HG02642 (cell line): ENCODE data around the gene TCEANC.
"Not testable (repeated sequence)": the region's sequence is repeated elsewhere in the genome, so short reads cannot be mapped to it uniquely, and the experiment has no call there.

Experiments
- ATAC-seq: cut with Tn5 transposase; IDR thresholded peaks from one replicate; pipeline ENCODE4 v1.9.1; 2021; ENCODE audit warnings: mild to moderate bottlenecking; ENCODE audit not compliant: unreplicated experiment, poor library complexity

The TCEANC gene

DNA sequence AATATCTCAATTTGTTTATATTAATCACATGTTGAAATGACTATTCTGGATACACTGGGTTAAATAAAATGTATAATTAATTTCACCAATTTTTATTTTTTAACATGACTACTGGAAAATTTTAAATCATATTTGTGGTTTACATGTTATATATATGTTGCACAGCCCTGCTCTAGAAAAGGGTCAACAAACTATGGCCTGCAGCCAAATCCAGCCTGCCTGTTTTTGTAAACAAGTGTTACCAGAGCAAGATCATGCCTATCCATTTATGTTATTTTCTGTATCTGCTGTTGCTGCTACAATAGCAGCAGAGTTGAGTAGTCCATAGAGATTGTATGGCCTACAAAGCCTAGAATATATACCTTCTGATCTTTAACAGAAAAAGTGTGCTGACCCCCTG lies 1.2 kb downstream of the TCEANC start:
- ATAC-seq: no peak

DNA sequence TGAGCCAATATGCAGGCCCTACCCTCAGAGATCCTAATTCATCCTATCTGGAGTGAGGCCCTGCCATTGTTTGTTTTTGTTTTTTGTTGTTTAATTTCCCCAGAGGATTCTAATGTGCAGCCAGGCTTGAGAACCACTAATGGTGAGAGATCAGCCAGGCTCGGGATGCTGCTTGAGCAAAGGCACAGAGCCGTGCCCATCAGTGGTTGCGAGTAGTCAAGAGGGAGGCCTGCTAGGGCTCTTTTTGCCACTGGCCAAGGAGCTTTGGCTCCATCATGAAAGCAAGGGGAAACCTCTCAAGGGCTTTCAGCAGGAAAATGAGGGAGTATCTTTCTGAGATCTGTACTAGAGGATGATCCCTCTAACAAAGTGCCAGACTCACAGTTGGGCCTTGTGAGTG lies 2.7 kb downstream of the TCEANC start:
- ATAC-seq: no peak

DNA sequence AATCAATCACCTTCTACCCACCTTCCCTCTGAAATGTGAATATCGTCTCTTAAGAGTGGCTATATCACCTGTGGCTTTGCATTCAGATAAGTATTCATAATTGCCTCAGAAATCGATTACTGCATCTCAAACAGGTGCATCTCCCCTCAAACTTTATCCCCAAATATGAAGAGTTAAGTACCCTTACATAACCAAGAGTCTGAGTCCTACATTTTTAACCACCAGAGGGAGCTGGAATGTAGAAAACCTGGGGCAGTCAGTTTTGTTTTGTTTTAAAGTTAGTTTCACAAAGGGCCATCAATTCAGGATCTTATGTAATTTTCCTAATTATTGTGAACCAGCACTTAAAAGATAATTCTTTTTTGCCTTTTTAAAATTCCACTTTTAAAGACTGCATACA lies 5.7 kb downstream of the TCEANC start:
- ATAC-seq: no peak

DNA sequence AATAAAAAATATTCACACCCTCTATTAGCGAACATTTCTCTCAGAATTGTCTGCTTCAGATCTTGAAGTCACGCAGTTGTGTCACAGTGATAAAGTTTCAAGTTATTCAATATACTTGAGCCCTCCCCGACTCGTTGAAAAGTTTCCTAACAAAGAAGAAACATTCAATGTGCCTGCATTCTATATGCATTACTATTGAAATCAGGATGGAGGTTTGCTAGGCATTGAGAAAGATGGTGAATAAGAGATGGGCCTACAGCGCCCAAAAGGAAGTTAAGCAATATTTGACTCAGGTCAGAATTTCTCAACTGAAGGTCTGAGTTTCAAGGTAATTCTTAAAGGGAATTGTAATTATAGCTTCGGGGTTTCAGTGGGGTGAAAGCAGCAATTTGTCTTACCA lies 6.1 kb downstream of the TCEANC start:
- ATAC-seq: no peak

DNA sequence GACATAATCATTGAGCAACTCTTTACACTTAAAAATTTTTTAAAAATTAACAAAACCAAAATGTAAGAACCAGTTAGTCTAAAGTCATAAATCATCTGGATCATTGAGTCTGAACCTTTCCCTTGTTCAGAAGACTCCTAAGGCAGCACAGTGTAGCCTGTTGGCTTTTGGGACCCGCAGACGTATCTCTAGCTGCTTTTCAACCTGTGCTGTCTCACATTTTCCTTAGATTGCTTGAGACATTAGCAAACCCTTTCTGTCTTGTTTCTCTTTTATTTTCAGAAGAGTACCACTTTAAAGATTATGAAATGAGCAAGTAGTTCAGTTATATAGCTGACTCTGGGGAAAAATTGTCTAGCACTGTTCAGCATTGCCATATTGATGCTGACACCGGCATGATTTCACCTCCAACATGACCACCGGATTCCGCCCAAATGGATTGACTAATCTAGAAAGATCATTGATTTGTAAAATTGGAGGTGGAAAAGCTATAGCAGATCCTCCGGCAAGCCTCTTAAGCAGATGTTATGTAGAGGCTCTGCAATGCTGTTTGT lies 8.9 kb downstream of the TCEANC start:
- no peak for ATAC-seq

DNA sequence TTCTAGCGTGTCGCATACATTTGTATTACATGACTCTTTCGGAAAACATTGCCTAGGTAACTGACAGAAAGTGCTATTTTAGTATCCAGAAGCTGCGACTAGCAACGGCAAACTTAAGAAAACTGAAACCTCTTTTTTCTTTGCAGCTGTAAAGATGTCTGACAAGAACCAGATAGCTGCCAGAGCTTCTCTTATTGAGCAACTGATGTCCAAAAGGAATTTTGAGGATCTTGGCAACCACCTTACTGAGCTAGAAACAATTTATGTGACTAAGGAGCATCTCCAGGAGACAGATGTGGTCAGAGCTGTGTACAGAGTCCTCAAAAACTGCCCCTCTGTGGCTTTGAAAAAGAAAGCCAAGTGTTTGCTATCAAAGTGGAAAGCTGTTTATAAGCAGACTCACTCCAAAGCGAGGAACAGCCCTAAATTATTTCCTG lies 9.4 kb downstream of the TCEANC start:
- no peak for ATAC-seq

DNA sequence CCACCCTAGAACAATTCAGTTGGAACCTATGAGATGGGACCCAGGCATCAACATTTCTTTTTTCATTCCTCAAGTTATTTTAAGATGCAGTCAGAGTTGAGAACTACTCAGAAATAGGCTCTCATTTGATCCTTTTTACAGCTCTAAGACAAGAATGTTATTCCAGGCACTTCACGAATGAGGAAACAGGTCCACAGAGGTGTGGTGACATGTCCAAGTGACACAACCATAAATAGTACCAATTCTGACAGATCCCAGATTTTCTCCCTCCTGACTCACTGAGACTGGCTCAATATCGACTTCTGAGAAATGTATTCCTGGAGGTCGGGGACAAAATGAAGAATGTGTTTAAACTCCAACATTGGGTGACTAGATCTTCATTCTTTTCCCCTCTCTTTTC lies 11.1 kb downstream of the TCEANC start:
- no peak for ATAC-seq

DNA sequence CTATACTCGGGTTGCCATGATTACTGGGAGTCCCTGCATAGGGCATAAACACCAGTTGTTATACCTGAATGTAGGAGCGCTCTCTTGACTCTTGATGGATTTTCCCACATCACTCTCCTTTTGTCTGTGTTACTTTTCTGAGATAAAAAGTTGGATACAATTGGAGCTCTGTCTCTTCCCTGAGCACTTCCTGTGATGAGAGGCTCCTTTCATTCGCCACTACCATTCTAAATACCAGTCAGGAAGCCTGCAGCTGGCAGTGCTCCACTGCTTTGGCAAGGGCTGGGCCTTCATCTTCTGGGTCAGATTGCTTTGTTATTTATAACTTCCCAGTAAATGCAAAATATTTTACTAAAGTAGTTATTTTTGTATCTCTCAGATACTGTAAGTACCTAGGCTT lies 13.9 kb downstream of the TCEANC start:
- ATAC-seq: peak; percentile 33

DNA sequence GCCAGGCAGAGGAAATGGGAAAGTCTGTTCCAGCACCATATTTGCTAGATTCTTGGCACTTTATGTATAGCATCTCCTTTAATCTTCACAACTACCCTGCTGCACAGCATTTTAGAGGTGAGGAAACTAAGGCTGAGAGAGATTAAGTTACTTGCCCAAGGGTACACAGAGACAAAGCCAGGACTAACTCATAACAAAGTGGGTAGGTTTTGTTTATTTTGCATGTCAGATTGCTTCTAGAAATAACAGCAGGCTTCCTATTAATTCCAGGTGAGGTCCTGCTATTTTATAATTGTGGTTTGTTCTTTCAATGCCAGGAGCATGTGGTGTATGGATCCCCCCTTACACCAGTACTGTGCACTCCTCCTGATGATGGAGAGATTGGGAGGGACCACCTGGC lies 15.0 kb downstream of the TCEANC start:
- ATAC-seq: no peak

DNA sequence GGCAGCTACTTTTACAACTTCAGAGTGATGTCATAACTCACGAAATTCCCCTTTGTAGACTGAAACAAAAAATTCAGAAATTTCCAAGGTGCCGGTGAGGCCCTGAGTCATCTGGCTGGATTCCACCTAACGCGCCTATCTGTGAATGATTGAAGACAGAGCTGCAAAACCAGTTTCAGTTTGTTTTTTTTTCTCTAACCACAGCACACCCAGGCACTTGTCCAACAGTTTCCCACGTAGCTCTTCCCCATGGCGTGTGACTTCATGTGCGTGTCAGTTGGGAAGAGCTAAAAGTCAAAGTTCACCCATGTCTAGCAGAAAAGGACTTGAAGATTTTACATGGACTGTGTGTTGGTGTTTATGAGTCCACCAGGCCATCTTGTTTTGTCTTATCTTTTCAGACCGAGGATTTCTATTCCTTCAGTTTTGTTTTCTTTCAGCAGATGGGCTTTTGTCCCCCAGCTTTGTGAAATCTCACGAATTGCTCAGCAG lies 16.4 kb downstream of the TCEANC start:
- peak; percentile 75 for ATAC-seq

DNA sequence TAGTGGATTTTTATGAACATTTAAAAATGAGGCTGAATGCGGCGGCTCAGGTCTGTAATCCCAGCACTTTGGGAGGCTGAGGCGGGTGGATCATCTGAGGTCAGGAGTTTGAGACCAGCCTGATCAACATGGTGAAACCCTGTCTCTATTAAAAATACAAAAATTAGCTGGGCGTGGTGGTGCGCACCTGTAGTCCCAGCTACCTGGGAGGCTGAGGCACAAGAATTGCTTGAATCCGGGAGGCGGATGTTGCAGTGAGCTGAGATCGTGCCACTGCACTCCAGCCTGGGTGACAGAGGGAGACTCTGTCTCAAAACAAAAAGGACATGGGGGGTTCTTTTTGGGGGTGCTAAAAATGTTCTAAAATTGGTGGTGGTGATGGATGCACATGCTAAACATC lies 16.8 kb downstream of the TCEANC start:
- ATAC-seq: not testable (repeated sequence)

DNA sequence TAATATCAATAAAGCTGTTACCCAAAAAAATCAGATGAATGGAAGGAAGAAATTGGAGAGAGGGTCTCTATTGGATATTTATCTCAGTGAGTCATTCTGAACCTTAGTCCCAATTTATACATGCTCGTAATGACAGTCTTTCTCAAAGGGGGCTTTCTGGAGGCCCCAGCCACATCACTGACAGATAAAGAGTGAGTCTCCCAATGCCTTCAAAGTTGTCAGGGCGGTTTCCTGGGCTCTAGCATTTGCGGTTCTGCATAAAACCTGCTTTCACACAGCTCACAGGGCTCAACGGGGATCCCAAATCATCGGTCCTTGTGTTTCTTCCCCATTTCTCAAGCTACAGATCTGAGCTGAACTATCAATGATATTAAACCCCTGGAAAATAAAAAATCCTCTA lies 17.3 kb downstream of the TCEANC start:
- ATAC-seq: no peak

DNA sequence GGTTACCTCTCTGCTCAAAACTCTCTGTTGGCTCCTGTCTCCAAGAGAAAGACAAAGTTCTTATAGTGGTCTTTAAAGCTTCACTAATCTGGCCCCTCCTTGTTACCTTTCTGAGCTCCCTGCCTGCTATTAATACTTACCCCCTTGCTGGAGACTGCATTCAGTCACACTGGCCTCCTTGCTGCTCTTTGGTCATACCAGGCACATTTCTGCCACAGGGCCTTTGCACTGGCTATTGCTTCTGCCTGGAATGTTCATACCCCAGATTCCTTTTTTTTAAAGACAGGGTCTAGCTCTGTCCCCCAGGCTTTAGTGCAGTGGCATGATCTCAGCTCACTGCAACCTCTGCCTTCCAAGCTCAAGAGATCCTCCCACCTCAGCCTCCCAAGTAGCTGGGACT lies 20.1 kb downstream of the TCEANC start:
- no peak for ATAC-seq

DNA sequence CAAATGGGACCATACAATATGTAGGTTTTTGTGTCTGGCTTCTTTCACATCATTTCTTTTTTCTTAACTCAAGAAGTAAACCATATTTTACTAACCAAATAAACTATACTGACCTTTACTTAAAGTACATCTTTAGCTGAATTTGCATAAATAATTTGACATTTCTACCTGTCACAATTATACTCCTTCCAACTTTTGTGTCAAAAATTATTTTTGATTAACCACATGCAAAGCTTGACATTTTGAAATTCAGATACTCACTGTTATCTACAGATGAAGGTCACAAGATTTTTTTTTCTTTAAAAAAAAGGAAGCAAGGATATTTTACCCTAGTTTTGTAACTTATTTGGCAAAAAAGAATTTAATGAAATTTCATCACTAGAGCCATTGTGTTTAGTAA lies 23.9 kb downstream of the TCEANC start:
- no peak for ATAC-seq

DNA sequence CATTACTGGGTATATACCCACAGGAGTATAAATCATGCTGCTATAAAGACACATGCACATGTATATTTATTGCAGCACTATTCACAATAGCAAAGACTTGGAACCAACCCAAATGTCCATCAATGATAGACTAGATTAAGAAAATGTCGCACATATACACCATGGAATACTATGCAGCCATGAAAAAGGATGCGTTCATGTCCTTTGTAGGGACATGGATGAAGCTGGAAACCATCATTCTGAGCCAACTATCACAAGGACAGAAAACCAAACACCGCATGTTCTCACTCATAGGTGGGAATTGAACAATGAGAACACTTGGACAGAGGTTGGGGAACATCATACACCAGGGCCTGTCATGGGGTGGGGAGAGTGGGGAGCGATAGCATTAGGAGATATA lies 26.8 kb downstream of the TCEANC start:
- not testable (repeated sequence) for ATAC-seq

DNA sequence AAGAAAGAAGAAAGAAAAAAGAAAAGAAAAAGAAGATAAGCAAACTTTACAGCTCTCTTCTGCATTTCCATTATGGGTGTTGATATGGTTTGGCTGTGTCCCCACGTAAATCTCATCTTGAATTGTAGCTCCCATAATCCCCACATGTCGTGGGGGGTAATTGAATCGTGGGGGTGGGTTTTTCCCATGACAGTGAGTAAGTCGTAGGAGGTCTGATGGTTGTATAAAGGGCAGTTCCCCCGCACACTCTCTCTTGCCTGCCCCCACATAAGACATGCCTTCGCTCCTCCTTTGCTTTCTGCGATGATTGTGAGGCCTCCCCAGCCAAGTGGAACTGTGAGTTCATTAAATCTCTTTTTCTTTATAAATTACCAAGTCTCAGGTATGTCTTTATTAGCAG lies 28.7 kb downstream of the TCEANC start:
- no peak for ATAC-seq

DNA sequence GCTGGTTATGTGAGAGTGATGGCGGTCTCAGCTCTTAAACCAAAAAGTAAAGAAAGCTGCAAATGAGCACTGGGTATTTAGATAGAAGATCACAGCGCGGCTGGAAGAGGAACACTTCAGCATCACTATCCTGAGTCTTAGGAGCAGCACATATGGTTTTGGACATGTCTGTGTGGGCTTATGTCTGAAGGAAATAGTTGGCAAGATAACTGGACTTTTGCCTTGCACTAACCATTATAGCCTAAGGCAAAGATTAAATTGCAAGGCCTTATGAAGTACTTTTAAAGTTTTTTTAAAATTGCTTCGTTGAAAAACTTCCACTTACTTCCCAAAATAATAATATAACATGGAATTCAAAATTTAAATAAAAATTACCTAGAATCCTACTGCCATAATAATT lies 31.4 kb downstream of the TCEANC start:
- ATAC-seq: no peak

DNA sequence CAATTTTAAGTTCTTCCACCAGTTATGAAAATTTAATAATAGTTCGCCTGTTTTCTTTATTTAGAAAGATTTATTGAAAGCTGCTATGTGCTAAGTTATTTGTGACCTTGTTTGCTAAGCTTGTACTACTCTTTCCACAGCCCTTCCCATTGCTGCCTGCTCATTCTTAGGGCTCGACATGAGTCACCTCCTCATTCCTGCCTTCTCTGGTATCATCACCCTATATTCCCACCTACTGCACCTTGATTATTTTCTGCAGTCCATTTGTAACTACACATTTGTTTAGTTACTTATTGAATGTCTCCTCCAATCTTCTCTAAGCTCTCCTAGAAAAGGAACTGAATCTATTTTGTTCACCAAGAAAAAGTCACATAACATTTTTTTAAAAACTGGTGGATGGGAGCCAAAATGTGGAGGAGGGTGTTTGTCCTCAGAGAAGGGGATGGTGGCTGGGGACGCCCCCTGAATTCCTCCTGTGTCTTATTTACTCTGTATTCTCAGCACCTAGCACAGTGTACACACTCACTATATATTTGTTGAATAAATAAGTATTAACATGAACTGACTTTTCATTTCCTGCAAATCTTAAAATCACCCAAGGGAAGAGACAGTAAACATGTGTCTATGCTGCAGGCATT lies 32.3 kb downstream of the TCEANC start:
- ATAC-seq: no peak

DNA sequence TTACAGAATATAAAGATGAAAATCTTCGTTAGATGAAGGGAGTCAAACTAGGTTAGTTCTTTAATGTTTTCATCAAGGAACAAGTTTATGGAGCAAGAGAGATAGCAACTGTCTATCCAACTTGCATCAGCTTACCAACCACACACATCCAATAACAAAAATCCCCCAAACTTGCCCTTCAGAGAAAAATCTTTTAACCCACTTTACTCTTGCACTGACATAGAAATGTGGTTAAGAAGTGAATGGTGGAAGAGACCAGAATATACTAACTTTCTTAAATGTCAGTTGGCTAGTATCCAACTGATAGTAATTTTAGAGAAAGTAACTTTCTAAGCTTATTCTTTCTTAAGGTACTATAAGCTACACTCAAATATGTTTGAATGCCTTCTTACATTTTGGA lies 34.3 kb downstream of the TCEANC start:
- ATAC-seq: no peak

DNA sequence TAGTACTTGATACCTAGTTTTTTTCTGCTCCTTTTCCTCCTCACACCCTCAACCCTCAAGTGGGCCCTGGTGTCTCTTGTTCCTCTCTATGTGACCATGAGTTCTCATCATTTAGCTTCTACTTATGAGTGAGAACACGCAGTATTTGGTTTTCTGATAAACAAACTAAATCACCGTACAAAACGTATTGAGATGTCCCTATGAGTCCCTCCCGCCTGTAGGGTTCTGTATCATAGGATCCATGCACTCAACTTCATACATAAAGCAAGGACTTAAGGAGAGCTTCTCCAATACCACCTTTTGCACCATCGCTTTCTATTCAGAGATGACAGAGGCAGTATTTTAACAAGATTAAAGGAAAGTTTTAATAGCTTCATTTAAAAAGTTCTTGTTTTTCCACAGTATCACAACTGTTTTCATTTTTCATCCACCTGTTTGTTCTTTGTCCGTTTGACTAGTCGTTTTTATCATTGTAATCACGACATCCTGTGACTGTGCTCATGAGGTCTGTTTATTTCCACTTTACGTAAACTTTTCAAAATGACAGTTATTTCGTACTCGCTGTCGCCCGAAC lies 35.5 kb downstream of the TCEANC start:
- no peak for ATAC-seq

DNA sequence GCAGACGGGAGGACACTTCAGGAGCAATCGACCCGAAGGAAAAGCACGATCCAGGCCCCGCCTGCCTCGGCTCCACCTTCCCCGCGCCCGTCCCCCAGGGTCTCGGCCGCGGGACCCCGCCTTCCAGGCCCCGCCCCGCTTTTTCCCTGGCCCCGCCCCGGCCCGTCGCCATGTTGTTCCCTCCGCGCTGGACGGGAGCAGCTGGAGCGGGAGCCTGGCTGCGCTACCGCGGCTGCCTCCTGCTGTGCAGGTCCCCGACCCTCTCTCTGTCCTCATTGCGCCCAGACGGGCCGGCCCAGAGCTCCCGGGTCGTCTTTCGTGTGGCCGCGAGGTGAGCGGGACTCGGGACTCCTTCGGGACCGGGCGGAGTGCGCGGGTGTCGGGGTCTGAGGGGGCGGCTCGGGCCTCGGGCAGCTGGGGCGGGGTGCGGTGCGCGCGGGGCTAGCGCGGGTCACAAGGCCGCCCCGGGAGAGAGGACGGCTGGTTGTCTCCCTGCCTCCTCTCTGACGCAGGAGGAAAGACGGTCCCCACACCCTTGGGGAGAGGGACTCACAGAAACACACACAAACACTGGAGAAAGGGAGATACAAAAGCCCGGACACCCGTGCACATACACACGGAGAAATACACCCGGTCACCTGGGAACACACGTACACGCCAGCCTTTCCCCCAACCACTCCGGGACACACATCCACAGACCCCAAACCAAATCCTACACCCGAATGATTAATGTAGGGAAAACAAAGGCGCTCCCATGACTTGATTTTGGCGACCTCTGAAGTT lies 36.2 kb downstream of the TCEANC start, which contains the start of gene RAB9A:
RAB9A (plus strand) TSS at position 171 of the 783 bp plus-strand sequence. CDS start 19,619 bp downstream, outside the sequence.
- ATAC-seq: peak; percentile 85
